Non-pigmented ciliary epithelial cell (primary cell): ENCODE results near the gene MRTFA.

Source experiments
- DNase-seq: peaks from one replicate; pipeline ENCODE4 v3.0.0-alpha.2; 2010; ENCODE audit warnings: low read depth

The MRTFA gene

DNA sequence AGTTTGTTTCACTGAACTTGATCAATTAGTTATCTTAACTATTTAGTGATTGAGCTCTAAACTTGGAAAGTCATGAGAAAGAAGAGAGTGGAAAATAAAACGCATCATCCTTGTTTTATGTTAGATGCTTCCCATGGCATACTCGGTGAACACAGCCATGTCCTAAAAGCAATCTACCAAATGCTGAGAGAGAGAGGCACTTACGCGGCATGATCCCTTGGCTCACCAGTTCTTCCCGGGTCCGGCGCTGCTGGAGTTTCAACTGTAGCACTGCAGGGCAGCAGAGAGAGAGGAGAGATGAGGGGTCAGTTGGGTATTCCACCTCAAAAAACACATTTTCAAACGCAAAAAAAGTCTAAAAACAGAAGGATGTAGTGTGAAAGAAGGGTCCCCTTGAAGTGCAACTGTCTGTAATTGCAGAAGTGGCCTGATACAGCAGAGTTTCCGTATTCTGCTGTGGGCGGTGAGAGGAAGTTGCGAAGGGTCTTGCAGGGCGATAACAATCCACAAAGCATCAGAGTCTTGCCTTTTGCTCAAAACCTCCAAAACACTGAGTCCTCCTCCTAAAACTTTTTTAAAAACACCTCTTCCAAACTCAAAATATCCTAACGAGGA lies 173.4 kb downstream of the MRTFA start:
- DNase-seq: no peak

DNA sequence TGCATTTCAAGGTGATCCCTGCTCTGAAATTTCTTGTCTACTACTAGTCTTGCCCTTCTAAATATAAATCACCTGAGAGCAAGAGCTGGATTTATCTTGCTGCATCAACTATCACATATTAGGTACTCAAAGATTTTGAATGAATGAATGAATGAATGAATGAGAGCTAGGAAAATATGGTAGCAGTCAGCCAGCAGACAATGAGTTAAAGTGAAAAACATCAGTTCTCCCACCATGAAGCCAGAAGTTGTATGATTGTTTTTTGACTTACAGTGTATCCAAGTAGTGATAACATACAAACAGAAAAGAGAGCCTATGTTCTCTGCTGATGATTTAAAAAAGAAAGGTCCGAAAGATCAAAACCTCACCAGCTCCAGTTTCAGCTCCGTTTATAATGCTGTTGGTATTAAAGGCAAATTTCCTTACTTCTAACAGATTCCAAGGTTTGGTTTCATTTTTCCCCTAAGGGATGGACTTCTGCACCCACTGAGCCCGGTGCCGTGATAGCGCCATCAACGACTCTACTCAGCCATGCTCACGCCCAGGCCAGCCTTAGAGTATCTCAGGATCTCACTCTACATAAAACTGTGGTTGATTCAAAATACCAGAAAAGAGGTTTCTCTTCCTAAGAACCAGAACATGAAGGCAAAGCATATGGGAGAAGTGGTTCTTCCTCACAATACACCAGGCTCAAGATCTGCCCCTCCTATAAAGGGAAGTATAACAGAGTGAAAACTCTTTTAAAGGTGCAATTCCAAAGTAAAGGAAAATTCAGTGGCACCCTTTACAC lies 174.1 kb downstream of the MRTFA start:
- no peak for DNase-seq

DNA sequence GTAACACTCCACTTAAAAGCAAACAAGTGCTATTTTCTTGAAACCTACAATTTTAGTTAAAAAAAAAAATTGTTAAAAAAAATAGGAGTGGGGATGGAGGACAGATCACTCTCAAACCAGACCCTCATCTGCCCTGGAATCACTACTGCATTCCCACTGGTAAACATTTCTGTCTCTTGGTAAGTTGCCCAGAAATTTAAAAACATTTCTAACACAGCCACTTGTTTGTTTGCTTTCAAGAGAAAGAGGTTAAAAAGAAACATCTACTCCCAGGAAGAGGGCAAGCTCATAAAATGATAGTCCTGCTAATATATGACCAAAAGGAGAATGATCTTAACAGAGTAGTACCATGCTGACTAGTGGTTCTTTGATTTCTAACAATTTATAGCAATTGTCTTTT lies 182.8 kb downstream of the MRTFA start:
- DNase-seq: no peak

DNA sequence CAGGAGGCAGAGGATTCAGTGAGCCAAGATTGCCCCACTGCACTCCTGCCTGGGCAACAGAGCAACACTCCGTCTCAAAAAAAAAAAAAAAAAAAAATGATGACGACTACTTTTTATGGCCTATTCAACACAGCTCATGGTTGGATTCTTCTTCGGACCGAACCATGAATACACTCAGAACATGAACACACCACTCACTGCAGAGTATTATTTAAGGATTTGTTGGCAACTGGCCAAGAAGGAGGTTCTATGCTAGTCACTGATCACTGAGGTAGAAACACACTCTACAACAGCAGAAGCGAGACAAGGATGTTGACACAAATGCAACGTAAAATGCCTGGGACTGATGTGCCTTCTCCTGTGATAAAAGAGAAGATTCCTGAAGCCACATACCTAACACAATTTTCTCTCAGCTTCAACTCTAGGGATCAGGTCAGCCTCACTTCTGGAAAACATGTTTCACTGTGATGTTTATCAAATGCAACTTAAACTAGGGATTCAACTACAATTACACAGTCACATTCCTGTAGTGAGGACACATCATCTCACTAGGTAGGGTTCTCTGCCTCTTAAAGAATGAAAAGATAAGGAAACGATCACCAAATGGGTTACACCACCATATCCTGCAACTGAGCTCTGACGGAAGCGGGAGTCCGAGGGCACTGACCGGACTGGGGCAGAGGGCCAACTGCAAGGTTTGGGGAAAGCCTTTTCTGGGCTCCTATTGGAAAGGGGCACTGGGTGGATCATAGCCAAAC lies 183.6 kb downstream of the MRTFA start:
- no peak for DNase-seq

DNA sequence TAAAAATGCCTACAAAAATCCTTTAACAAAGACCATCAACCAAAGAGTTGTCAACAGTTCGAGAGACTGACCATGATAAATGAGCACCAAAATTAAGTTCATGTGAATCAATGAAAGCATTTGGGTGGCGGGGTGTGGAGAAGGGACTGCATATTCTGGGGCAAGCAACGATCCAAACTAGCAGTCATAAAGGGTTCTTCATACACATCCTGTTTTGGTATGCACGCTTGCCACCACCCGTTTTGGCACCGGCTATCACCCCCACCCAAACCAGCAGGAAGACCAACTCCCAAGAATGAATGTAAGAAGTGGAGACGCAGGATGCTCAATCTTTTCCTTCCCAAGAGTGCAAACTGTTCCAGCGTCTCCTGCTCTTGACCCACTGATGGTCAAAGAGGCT lies 185.3 kb downstream of the MRTFA start:
- no peak for DNase-seq

DNA sequence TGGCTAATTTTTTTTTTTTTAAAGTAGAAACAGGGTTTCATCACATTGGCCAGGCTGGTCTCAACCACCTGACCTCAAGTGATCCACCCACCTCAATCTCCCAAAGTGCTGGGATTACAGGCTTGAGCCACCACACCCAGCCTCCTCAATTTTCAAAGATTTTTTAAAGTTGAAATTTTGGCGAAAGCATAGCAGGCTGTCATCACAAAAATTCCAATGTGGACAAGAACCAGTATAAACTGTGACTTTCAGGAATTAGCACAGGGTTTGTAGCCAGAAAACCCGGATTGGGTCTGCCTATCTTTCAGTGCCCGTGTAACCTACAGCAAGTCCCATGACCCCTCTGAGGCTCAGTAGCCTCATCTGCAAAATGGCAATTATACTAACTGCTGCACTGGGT lies 185.9 kb downstream of the MRTFA start:
- DNase-seq: no peak

DNA sequence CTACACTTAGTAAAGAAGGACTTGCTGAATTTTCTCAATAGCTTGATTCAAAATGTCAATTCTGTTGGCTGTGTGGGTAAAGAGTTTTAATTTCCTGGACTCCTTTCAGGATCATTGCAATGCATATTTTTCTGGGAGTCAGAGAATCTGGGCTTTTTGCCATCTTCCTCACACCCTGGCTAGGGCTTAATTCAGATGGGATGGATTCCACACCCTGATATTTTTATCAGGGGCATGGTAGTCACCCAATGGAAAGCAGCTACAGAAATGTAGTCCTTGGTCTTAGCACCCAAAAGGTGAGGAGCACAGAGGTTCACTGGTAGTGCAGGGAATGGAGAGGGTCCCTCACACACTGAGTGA lies 186.9 kb downstream of the MRTFA start:
- DNase-seq: no peak

DNA sequence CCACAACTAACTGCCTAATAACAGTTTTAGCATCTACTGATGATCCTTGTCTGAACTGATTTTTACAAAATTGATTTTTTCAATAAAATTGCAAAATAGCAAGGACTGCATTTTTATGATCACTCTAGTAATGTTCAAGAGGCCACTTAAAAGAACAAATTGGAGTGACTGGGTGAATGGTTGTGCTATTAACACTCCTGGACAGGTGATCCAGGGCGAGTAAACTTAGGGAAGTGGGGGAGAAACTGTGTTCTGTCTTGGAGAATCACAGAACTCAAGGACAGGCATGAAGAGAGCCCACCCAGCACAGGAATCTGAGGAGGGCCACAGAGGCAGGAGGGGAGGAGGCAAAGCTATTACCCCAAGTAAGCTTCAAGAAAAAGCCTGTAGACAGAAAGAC lies 190.3 kb downstream of the MRTFA start:
- no peak for DNase-seq

DNA sequence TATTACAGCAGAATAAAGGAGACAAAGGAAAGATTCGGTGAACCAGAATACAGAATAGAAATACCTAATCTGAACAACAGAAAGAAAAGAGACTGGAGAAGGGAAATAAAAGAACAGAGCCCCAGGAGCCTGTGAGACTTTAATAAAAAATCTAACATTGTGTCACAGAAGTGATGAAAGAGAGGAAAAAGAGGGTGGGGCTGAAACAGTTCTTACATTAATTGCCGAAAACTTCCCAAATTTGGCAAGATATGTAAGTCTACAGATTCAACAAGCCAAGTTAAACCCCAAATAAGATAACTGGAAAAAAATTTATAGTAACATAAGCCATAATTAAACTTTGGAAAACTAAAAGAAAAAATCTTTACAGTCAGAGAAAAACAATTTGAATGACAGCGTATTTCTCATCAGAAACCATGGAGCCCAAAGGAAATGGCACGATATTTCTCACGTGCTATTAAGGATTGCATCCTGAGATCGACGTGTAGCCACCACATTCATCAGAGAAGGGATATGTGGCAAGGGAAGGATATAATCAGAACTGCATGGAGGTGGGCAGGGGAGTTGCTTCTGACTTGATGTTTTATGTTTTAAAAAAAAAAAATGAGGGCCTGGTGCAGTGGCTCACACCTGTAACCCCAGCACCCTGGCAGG lies 192.2 kb downstream of the MRTFA start:
- DNase-seq: no peak

DNA sequence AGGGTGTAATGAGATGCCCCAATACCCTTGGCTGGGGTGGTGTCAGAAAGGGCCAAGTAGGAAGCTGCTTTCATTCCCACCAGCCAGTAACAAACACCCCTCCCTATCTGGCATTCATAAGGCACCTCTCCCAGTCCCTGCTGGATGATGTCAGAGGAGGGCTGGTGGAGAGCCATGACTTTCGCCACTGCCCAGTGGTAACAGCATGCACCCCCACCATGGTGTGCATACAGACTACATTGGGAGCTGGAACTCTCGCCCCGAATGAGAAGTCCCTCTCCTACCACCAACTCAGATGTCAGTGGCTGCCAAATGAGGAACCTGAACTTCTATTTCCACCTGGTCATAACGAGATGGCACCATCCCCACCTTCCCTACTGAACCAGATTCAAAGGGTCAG lies 192.8 kb downstream of the MRTFA start:
- no peak for DNase-seq

DNA sequence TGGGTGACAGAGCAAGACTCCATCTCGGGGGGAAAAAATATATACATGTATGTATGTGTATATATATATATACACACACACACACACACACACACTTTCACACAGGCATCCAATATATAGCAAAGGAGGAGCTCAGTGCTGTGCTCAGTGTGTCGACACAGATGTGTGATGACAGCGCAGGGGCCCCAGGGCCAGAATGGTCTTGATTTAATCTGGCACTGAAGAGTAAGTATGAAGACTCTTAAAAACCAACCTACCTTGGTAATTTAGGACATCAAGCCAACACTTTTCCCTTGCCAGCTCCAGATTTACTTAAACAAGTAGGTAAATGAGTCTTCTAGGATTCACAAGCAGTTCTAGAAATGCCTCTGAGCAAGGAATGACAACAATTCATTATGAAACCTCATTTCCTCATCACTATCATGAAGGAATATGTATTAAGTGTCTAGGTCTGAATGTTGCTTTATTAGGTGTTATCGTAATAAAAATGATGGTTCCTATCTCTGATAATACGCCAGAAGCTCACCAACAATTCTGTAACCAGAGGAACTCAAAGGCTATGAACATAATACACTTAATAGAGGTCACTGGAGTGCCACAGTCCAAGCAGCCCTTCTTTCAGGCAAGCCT lies 194.6 kb downstream of the MRTFA start:
- no peak for DNase-seq

DNA sequence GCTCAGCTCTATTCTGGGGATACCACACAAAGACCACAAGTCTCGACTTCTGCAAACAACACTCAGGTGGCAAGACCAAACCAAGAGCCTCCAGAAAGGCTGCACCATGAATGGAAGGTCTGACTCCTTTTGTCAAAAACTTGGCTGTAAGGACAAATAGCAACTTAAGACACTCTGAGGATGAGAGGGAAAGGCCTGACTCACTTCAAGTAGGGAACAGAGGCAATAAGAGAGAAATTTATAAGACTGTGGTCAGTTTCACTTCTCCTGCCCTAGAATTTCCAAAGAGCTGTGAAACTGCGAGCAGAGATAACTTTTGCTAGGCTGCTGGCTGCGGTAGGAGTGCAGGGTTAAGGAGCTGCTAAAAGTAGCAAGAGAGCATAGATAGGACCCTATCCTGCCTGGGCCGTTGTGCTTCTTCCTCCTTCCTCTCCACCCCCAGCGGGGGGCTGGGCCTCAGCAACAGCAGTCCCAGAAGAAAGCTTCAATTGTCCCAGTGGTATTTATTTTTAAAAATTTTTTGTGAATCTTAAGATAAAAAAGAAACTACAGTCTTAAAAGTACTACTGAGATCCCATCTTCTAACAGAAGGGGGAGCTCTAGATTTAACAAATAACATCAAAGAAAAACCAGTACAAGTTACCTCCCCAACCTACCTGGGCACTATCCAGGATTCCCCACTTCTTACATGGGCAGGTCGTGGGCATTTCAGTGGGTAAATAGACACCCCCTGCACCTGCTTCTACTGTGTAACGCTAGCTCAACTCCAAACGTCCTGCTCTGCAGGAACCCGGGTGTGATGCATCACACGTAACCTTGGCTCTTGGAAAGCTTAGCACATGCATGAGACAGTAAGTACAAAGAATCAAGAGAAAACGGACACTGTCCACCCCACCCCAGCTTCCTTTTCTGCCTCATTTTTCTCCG lies 199.8 kb downstream of the MRTFA start:
- no peak for DNase-seq

DNA sequence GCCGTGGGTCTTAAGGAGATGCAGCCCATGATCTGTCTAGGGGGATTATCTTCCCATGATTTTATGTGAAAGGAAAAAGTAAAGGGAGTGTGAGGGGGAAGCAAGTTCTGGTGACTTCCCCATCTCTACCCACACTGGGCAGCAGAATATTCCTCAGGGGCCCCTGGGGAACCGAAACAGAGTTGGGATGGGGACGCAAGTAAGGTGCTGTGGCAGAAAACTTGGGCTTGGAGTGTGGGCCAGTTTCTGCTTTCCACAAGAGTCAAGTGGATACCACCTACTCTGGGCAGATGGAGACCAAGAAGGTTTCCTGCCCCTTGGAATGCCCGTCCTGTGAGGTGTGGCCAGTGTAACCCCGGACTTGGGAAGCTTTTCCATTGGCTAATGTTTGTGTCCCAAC lies 201.8 kb downstream of the MRTFA start:
- no peak for DNase-seq

DNA sequence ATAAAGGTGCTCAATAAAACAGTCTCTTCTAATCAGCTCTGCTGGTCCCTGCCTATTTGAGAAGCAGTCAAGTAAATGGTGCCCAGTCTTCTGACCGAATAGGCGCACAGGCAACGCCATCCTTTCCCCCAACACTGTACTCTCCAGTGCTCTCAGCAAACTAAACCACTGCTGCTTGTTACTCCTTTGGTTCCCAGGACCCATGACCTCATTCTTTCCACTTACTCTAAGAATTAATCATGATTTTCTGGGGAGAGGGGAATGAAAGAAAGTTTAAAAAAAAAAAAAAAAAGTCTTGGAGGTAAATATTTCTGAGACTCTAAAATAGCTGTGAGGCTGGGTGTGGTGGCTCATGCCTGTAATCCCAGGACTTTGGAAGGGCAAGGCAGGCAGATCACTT lies 202.4 kb downstream of the MRTFA start:
- no peak for DNase-seq

DNA sequence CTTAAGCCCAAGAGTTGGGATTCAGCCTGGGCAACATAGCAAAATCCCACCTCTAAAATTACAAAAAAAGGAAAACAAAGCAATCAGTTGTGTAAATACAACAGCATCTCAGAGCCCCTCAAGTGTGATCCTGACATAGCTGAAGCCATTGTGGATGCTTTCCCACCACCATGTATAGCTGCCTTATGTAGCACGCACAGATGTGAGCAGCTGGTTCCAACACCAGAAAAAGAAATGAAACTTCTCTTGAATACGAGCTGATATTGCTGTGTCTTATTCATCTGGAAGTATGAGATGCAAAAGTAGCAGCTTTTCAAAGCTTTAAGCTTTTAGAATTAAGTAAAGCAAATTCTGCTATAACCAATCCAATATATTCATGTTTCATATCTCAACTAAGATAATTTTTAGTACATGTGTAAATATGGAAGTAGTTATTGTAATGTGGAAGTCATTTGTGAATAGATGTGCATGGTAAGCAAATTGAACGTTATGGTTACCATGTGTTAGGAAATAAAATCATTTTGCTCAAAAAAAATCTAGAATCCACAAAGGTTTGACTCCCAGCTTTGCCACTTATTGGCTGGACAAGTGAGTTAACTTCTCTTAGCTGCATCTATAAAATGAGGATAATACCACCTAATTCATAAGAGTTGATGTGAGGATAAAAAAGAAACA lies 203.0 kb downstream of the MRTFA start:
- DNase-seq: no peak

DNA sequence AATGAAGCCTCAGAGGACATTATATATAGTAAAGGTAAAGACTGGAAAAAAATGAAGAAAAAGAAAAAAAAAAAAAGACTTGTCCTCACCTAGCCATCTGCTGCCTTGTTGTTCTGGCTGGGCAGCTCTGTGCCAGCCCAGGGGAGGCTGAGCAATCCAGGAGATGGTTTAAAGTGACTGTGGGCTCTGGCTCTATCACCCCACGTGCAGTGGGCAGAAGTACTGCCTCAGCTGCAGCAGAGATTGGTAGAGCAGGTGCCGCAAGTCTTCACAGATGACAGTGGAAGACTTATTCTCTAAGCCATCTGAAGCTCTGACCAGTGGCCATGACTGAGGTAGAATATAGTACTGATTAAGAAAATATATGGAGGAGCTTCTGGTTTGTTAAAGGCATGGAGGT lies 203.9 kb downstream of the MRTFA start:
- no peak for DNase-seq

DNA sequence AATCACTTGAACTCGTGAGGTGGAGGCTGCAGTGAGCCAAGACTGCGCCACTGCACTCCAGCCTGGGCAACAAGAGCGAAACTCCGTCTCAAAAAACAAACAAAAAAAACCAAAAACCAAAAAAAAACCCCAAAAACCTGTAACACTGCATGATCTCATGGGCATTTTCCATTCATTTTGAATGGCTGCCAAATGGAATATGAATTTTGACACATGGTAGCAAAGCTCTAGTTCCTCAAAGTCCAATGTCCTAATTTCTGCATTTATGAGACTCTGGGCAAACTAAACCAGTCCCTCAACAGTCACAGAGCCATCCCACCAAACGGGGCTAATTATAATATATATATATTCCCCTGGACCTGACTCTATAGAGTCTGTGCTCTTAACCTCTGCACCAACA lies 204.4 kb downstream of the MRTFA start:
- DNase-seq: no peak

DNA sequence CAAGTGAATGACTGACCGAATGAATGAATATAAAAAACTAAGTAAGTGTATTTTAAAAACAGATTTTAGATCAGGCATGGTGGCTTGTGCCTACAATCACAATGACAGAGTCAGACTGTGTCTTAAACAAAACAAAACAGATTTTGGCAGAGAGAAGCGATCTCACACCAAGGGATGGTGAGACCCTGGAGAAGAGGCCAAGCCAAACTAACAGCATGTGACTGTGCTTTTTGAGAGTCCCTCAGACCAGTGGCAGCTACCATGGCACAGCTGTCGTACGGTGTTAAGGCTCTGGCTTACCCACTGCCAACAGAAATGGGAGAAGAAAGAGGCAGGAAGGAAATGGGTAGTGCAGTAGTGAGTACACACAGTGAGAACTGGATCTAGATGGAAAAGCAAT lies 205.5 kb downstream of the MRTFA start:
- DNase-seq: no peak

DNA sequence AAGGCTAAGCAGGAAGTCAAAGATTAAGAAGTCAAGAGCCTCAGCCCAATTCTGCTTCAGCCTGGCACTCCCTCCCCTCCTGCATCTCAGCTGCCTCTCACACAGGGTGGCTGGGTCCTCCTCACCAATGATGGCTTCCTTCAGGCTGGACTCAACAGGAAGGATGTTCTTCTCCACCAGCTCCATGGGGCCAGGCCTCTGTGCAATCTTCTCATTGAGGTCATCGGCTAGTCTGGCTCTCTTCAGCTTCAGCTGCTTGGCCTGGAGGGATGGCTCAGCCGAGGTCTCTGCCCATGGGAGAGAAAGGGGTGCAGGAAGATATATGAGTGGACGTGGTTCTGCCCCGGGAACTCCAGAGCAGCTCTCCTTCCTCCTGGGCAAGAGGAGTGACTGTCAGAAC lies 207.0 kb downstream of the MRTFA start:
- DNase-seq: no peak

DNA sequence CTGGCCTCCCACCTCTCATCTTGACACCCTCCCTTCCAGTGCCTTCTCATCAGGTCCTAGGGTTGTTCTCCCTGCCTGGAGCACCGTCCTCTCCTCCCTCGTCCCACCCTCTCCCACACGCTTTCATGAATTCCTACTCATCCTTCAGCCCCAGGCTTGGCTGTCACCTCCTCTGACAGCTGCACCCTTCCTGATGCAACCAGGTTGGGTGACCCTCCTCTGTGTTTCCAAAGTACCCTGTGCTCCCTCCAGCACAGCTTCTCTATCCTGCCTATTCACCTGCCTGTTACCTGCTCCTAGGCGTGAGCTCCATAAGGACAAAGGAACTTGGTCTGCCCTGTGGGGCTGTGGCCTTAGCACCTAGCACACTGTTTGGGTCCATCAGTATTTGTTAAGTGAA lies 207.7 kb downstream of the MRTFA start:
- no peak for DNase-seq
